ENCODE results near the gene MSN. TPM values are rescaled to one million over a fixed set of nuclear protein-coding genes. Genes with fewer than 3 reads are reported as not detected.
"Not testable (repeated sequence)": the region's sequence is repeated elsewhere in the genome, so short reads cannot be mapped to it uniquely, and the experiment has no call there.

The MSN gene
- total RNA-seq (100 to 1,000 TPM; 403 to 410 TPM), polyA plus RNA-seq (760 TPM)

DNA sequence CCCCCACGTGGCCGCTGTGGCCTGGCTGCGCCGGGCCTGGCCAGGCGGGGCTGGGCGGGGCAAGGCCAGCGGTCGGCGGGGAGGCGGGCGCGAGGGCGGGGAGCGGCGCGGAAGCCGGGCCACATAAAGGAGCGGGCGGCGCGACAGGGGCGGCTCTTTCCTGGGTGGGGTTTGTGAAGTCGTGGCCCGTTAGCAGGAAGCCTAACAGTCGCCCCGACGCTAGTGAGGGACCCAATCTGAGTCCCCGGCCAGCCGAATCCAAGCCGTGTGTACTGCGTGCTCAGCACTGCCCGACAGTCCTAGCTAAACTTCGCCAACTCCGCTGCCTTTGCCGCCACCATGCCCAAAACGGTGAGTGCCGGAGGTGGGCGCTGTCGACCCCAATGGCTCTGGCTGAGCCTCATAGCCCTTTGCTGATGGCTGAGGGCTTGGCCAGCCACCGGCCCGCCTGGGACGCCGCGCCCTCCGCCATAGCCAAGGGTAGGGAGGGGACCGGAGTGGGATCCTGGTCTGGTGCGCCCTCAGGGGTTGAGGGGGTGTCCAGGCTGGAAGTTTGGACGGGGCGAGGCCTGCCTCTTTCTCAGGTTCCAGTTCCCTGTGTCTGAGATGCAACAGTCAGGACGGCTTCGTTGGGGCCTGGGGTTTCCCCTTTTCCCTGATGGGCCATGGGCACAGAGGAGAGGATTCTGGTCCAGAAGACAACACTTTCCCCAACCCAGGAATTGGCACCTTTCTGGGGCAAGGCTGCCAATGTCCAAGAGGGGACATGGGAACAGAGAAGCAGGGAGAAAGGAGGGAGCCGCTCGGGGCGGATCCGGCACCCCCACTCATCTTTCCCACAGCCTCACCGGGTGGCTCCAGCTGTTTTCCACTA, at the start of gene MSN:
MSN (plus strand) TSS at position 152 of the 874 bp plus-strand sequence; CDS start at position 340, 188 bp downstream.
- H3K27ac ChIP-seq (ENCODE audit: low read depth, low read length): peak within 1 kb of the TSS; percentile 81
- H3K36me3 ChIP-seq (ENCODE audit: insufficient read depth, low read length): peaks cover 10% of the 10 kb centered on the region
- peak; percentile 63 to 83 (median 73) for DNase-seq
- H3K4me1 Mint-ChIP-seq: peaks cover 37 to 49% (median 46%) of the 10 kb centered on the region in 3 donors
- ChIA-PET POLR2A (interaction anchor here (1.1 to 2.7 kb wide), 7 partner anchors 18 to 71 kb away, joined by 3 to 11 read pairs (median 4); no protein-coding TSS in a partner anchor), CTCF (interaction anchor here (1.0 to 2.0 kb wide), 4 partner anchors 27 to 70 kb away, joined by 3 to 5 read pairs (median 4); no protein-coding TSS in a partner anchor)
- H3K27ac Mint-ChIP-seq: peak within 1 kb of the TSS; percentile 87 to 97 (median 94)
- H3K27me3 ChIP-seq (ENCODE audit: insufficient read depth, low read length, poor library complexity, severe bottlenecking): no peaks in the 10 kb centered on the region
- H3K9me3 Mint-ChIP-seq: no peaks in the 10 kb centered on the region
- H3K4me3 ChIP-seq (ENCODE audit: low read length): peak within 1 kb of the TSS; percentile 93
- H3K9me3 ChIP-seq (ENCODE audit: low read length): no peaks in the 10 kb centered on the region
- peaks cover 24% of the 10 kb centered on the region for H3K4me1 ChIP-seq (ENCODE audit: insufficient read depth, low read length)
- H3K36me3 Mint-ChIP-seq: peaks cover 13 to 44% (median 15%) of the 10 kb centered on the region in 3 donors
- H3K27me3 Mint-ChIP-seq: no peaks in the 10 kb centered on the region
- H3K4me3 Mint-ChIP-seq: peak within 1 kb of the TSS; percentile 92 to 100 (median 96)

DNA sequence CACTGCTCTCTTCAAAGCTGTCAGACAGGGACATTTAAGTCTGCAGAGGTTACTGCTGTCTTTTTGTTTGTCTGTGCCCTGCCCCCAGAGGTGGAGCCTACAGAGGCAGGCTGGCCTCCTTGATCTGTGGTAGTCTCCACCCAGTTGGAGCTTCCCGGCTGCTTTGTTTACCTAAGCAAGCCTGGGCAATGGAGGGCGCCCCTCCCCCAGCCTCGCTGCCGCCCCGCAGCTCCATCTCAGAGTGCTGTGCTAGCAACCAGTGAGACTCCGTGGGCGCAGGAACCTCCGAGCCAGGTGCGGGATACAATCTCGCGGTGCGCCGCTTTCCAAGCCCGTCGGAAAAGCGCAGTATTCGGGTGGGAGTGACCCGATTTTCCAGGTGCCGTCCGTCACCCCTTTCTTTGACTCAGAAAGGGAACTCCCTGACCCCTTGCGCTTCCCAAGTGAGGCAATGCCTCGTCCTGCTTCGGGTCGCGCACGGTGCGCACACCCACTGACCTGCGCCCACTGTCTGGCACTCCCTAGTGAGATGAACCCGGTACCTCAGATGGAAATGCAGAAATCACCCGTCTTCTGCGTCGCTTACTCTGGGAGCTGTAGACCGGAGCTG, 47.3 kb upstream of the MSN start:
- H3K27me3 Mint-ChIP-seq; H3K9me3 ChIP-seq (ENCODE audit: low read length); H3K27me3 ChIP-seq (ENCODE audit: insufficient read depth, low read length, poor library complexity, severe bottlenecking); H3K27ac ChIP-seq (ENCODE audit: low read depth, low read length); H3K4me3 ChIP-seq (ENCODE audit: low read length); POLR2A ChIA-PET; CTCF ChIA-PET; H3K4me1 ChIP-seq (ENCODE audit: insufficient read depth, low read length); H3K4me1 Mint-ChIP-seq; H3K27ac Mint-ChIP-seq; H3K36me3 ChIP-seq (ENCODE audit: insufficient read depth, low read length); H3K4me3 Mint-ChIP-seq; DNase-seq: not testable (repeated sequence)
- Mint-ChIP-seq H3K9me3 (peaks cover 0 to 22% (median 11%) of the 10 kb centered on the region in 5 donors), H3K36me3 (peaks cover 0 to 10% (median 1%) of the 10 kb centered on the region in 3 donors)

DNA sequence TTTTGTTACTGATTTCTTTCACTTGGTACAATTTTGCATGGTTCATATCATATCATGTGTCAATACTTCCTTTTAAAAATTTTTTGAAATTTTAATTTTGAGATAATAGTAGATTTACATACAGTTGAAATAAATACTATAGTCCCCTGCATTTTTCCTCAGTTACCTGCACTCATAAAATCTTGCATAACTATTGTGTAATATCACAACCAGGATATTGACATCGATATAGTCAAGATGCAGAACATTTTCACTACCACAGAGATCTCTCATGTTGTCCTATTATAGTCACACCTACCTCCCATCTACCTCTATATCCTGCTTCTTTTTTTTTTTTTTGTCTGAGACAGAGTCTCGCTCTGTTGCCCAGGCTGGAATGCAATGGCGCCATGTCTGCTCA, 36.7 kb upstream of the MSN start:
- Mint-ChIP-seq H3K27ac (no peak overlapping the region), H3K4me1 (peaks cover 0 to 5% (median 0%) of the 10 kb centered on the region in 3 donors), H3K27me3 (peaks cover 0 to 10% of the 10 kb centered on the region in 2 donors), H3K4me3 (no peak overlapping the region), H3K36me3 (peaks cover 0 to 21% (median 0%) of the 10 kb centered on the region in 3 donors), H3K9me3 (peaks cover 0 to 17% (median 12%) of the 10 kb centered on the region in 5 donors)
- H3K9me3 ChIP-seq (ENCODE audit: low read length): no peaks in the 10 kb centered on the region
- no peaks in the 10 kb centered on the region for H3K4me1 ChIP-seq (ENCODE audit: insufficient read depth, low read length)
- H3K27me3 ChIP-seq (ENCODE audit: insufficient read depth, low read length, poor library complexity, severe bottlenecking): no peaks in the 10 kb centered on the region
- no peaks in the 10 kb centered on the region for H3K36me3 ChIP-seq (ENCODE audit: insufficient read depth, low read length)
- no peak for DNase-seq
- H3K27ac ChIP-seq (ENCODE audit: low read depth, low read length): no peak overlapping the region
- no peak overlapping the region for H3K4me3 ChIP-seq (ENCODE audit: low read length)
- ChIA-PET POLR2A (no interaction called here), CTCF (no interaction called here)

DNA sequence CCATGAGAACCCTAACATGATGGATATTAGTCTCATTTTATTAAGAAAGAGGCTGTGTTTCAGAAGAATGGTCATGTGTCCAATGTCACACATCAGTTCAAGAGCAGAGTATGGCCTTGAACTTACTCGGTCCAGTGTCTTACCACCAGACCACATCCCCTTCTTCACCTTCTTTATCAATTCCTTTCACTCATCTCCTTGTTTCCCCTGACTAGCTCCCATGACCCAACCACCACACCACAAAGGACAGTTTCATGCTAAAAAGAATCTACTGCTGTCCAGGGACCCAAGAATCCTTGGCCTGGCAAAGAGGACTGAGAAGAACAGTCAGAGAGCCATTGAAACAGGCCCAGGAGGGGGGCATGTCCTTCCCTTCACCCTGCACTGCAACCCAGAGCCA, 33.6 kb upstream of the MSN start:
- no peaks in the 10 kb centered on the region for H3K9me3 ChIP-seq (ENCODE audit: low read length)
- H3K4me3 ChIP-seq (ENCODE audit: low read length): no peak overlapping the region
- H3K36me3 ChIP-seq (ENCODE audit: insufficient read depth, low read length): no peaks in the 10 kb centered on the region
- H3K27ac Mint-ChIP-seq: peak overlapping the region in 3 of 8 donors; percentile 2 to 71 (median 55)
- DNase-seq: no peak
- ChIA-PET POLR2A (no interaction called here), CTCF (no interaction called here)
- H3K27ac ChIP-seq (ENCODE audit: low read depth, low read length): no peak overlapping the region
- no peaks in the 10 kb centered on the region for H3K4me1 ChIP-seq (ENCODE audit: insufficient read depth, low read length)
- H3K27me3 ChIP-seq (ENCODE audit: insufficient read depth, low read length, poor library complexity, severe bottlenecking): no peaks in the 10 kb centered on the region
- peaks cover 0 to 5% (median 3%) of the 10 kb centered on the region in 5 donors for H3K9me3 Mint-ChIP-seq
- H3K4me3 Mint-ChIP-seq: no peak overlapping the region
- peaks cover 0 to 5% (median 0%) of the 10 kb centered on the region in 3 donors for H3K36me3 Mint-ChIP-seq
- peaks cover 0 to 7% of the 10 kb centered on the region in 2 donors for H3K27me3 Mint-ChIP-seq
- peaks cover 0 to 5% (median 0%) of the 10 kb centered on the region in 3 donors for H3K4me1 Mint-ChIP-seq

DNA sequence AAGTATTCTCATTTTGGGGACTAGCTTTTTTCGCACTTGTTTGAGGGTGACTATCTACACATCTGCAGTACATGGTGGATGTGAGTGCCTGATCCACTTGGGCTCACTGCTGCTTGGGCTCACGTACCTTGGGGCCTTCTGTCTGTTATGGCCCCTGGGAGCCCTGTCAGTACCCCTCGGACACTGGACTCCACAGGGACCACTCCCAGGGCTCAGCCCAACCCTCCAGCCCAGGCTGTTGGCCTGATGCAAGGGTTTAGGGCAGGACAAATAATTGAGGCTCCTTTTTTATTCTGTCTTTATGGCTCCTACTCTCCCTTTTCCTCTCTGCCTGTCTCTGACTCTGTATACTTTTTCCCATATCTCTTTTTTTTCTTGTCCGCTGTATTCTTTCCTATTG, 32.7 kb upstream of the MSN start:
- Histone ChIP-seq H3K27ac (ENCODE audit: low read depth, low read length) (no peak overlapping the region), H3K9me3 (ENCODE audit: low read length) (no peaks in the 10 kb centered on the region), H3K27me3 (ENCODE audit: insufficient read depth, low read length, poor library complexity, severe bottlenecking) (no peaks in the 10 kb centered on the region), H3K36me3 (ENCODE audit: insufficient read depth, low read length) (no peaks in the 10 kb centered on the region), H3K4me1 (ENCODE audit: insufficient read depth, low read length) (no peaks in the 10 kb centered on the region), H3K4me3 (ENCODE audit: low read length) (no peak overlapping the region)
- CTCF ChIA-PET: no interaction called here
- DNase-seq: no peak
- Mint-ChIP-seq H3K27me3 (peaks cover 0 to 7% of the 10 kb centered on the region in 2 donors), H3K9me3 (no peaks in the 10 kb centered on the region), H3K4me3 (no peak overlapping the region), H3K4me1 (peaks cover 0 to 5% (median 0%) of the 10 kb centered on the region in 3 donors), H3K36me3 (no peaks in the 10 kb centered on the region), H3K27ac (no peak overlapping the region)
- POLR2A ChIA-PET: no interaction called here

DNA sequence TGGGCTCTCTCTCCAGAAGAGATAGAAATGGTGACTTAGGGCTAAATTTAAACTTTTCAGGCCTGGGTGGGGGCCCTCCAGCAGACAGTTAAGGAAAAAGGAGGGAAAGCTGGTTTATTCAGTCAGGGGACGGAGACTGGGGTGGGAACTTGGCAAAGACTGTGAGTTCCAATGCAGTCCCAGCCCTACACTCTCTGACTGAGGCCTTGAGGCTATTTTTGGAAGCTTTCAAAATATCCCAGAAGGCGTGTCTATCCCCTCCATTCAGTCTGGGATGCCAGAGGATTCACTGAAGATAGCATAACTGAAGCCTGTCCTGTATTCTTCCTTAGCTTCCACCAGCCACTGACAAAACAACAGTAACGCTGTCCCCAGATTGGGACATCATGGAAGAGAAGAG, 32.1 kb upstream of the MSN start:
- Mint-ChIP-seq H3K36me3 (no peaks in the 10 kb centered on the region), H3K27me3 (peaks cover 0 to 7% of the 10 kb centered on the region in 2 donors), H3K4me1 (peaks cover 0 to 5% (median 0%) of the 10 kb centered on the region in 3 donors), H3K9me3 (no peaks in the 10 kb centered on the region), H3K27ac (peak overlapping the region in 1 of 8 donors; percentile 27), H3K4me3 (no peak overlapping the region)
- H3K4me1 ChIP-seq (ENCODE audit: insufficient read depth, low read length): no peaks in the 10 kb centered on the region
- no peak for DNase-seq
- no peaks in the 10 kb centered on the region for H3K36me3 ChIP-seq (ENCODE audit: insufficient read depth, low read length)
- H3K4me3 ChIP-seq (ENCODE audit: low read length): no peak overlapping the region
- ChIA-PET POLR2A (no interaction called here), CTCF (interaction anchor here (0.7 kb wide), 1 partner anchor 13 kb away, joined by 3 read pairs; no protein-coding TSS in a partner anchor)
- H3K27me3 ChIP-seq (ENCODE audit: insufficient read depth, low read length, poor library complexity, severe bottlenecking): no peaks in the 10 kb centered on the region
- no peaks in the 10 kb centered on the region for H3K9me3 ChIP-seq (ENCODE audit: low read length)
- no peak overlapping the region for H3K27ac ChIP-seq (ENCODE audit: low read depth, low read length)

DNA sequence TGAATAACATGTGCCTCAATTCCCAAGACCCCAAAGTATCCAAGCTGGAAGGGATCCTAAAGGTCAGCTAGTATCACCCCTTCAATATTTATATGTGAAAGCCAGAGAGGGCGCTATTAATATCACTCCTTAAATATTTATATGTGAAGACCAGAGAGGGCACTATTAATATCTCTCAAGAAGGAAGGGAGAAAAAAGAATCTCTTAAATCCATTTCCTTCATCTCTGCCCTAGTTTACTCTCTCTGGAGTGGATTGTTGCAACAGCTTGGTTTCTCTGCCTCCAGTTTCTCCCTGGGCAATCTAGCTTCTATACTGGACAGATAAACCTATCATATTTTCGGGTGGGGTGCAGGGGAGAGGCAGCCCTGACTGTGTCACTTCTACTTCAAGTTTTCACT, 31.6 kb upstream of the MSN start:
- POLR2A ChIA-PET: no interaction called here
- H3K4me3 Mint-ChIP-seq: no peak overlapping the region
- no peak overlapping the region for H3K27ac ChIP-seq (ENCODE audit: low read depth, low read length)
- peaks cover 0 to 8% of the 10 kb centered on the region in 2 donors for H3K27me3 Mint-ChIP-seq
- no peak overlapping the region for H3K27ac Mint-ChIP-seq
- H3K4me1 ChIP-seq (ENCODE audit: insufficient read depth, low read length): no peaks in the 10 kb centered on the region
- peaks cover 0 to 5% (median 0%) of the 10 kb centered on the region in 3 donors for H3K4me1 Mint-ChIP-seq
- no peaks in the 10 kb centered on the region for H3K27me3 ChIP-seq (ENCODE audit: insufficient read depth, low read length, poor library complexity, severe bottlenecking)
- H3K4me3 ChIP-seq (ENCODE audit: low read length): no peak overlapping the region
- H3K9me3 Mint-ChIP-seq: no peaks in the 10 kb centered on the region
- no peaks in the 10 kb centered on the region for H3K36me3 Mint-ChIP-seq
- DNase-seq: no peak
- H3K9me3 ChIP-seq (ENCODE audit: low read length): no peaks in the 10 kb centered on the region
- no peaks in the 10 kb centered on the region for H3K36me3 ChIP-seq (ENCODE audit: insufficient read depth, low read length)
- CTCF ChIA-PET: interaction anchor here (0.7 kb wide), 1 partner anchor 13 kb away, joined by 3 read pairs; no protein-coding TSS in a partner anchor

DNA sequence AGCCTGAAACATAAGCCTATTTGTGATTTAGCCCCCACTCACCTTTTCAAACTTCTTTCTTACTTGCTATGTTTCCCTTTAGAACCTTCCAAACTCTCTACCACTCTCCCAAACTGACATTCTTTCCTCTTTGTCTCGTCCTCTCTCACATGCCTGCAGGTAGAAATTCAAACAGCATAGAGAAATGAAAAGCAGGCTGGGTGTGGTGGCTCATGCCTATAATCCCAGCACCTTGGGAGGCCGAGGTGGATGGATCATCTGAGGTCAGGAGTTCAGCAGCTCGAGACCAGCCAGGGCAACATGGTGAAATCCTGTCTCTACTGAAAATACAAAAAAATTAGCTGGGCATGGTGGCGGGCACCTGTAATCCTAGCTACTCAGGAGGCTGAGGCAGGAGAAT, 31.2 kb upstream of the MSN start:
- H3K27me3 Mint-ChIP-seq; H3K4me1 ChIP-seq (ENCODE audit: insufficient read depth, low read length); POLR2A ChIA-PET; H3K9me3 Mint-ChIP-seq; H3K27ac ChIP-seq (ENCODE audit: low read depth, low read length); H3K36me3 ChIP-seq (ENCODE audit: insufficient read depth, low read length); H3K4me3 Mint-ChIP-seq; H3K4me3 ChIP-seq (ENCODE audit: low read length); H3K9me3 ChIP-seq (ENCODE audit: low read length); DNase-seq; H3K4me1 Mint-ChIP-seq; H3K36me3 Mint-ChIP-seq; H3K27me3 ChIP-seq (ENCODE audit: insufficient read depth, low read length, poor library complexity, severe bottlenecking): not testable (repeated sequence)
- CTCF ChIA-PET: interaction anchor here (0.7 kb wide), 1 partner anchor 12 kb away, joined by 3 read pairs; no protein-coding TSS in a partner anchor
- H3K27ac Mint-ChIP-seq: peak overlapping the region in 1 of 8 donors; percentile 36
